HG03280 (cell line): ENCODE data around the gene ERBIN.
"Not testable (repeated sequence)": the region's sequence is repeated elsewhere in the genome, so short reads cannot be mapped to it uniquely, and the experiment has no call there.

Experiments
- ATAC-seq: cut with Tn5 transposase; IDR thresholded peaks from one replicate; pipeline ENCODE4 v1.9.1; 2021; ENCODE audit warnings: mild to moderate bottlenecking, moderate library complexity; ENCODE audit not compliant: unreplicated experiment

ERBIN gene

GRCh38 chr5:65961633-65962032 lies 35.3 kb downstream of the ERBIN start:
- ATAC-seq = peak; percentile 74

GRCh38 chr5:65967288-65968066 lies 41.1 kb downstream of the ERBIN start:
- ATAC-seq = no peak

GRCh38 chr5:65969539-65970393 lies 43.4 kb downstream of the ERBIN start:
- no peak for ATAC-seq

- no peak for ATAC-seq
Measured at GRCh38 chr5:65970481-65971367, 44.3 kb downstream of the ERBIN start.

- no peak for ATAC-seq
Measured at GRCh38 chr5:65971643-65972042, 45.3 kb downstream of the ERBIN start.

- not testable (repeated sequence) for ATAC-seq
Measured at GRCh38 chr5:65972896-65973295, 46.5 kb downstream of the ERBIN start.

GRCh38 chr5:65978251-65978650 lies 51.9 kb downstream of the ERBIN start:
- no peak for ATAC-seq

- ATAC-seq = no peak
Measured at GRCh38 chr5:65981548-65981947, 55.2 kb downstream of the ERBIN start.

GRCh38 chr5:65981969-65982619 lies 55.7 kb downstream of the ERBIN start:
- ATAC-seq = no peak

- no peak for ATAC-seq
Measured at GRCh38 chr5:65982635-65983034, 56.3 kb downstream of the ERBIN start.

GRCh38 chr5:65984098-65984885 lies 57.9 kb downstream of the ERBIN start:
- no peak for ATAC-seq

- ATAC-seq = no peak
Measured at GRCh38 chr5:65986050-65986451, 59.7 kb downstream of the ERBIN start.

GRCh38 chr5:65986796-65987195 lies 60.4 kb downstream of the ERBIN start:
- ATAC-seq = no peak

- ATAC-seq = no peak
Measured at GRCh38 chr5:65987982-65988381, 61.6 kb downstream of the ERBIN start.

GRCh38 chr5:65989158-65989557 lies 62.8 kb downstream of the ERBIN start:
- ATAC-seq = no peak

GRCh38 chr5:65992630-65993029 lies 66.3 kb downstream of the ERBIN start:
- ATAC-seq = no peak

- ATAC-seq = no peak
Measured at GRCh38 chr5:65994117-65994786, 67.9 kb downstream of the ERBIN start.

GRCh38 chr5:65999061-65999723 lies 72.8 kb downstream of the ERBIN start:
- ATAC-seq = no peak

GRCh38 chr5:66001952-66002351 lies 75.6 kb downstream of the ERBIN start:
- no peak for ATAC-seq
